ENCODE results near the gene GUCY1A2. TPM values are rescaled to one million over a fixed set of nuclear protein-coding genes. Genes with fewer than 3 reads are reported as not detected.

The GUCY1A2 gene
- total and polyA plus RNA-seq, 7 donors: 0.57 to 18.5 (median 9.4) TPM

DNA sequence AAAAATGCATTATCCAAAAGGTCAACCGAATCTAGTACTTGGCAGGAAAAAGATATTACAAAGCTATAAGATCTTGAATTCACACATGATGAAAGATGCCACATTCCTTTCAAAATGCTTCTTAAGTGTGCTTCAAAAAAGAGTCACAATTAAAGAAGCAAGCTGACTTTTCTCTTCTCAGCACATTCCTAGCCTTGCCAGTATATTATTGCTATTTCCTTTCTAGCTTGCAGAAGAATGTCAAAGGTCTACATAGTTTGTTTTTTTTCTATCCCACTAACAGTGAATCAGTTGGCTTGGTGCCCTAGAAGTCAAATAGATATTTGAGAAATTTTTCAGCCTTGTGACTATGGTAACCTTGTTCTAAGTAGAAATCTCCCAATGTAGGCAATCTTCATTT, 56.8 kb downstream of the GUCY1A2 start:
- no peak for ATAC-seq
- no peak for DNase-seq
- no peaks in the 10 kb centered on the region for H3K4me1 ChIP-seq
- TF ChIP-seq, protein P1, sequence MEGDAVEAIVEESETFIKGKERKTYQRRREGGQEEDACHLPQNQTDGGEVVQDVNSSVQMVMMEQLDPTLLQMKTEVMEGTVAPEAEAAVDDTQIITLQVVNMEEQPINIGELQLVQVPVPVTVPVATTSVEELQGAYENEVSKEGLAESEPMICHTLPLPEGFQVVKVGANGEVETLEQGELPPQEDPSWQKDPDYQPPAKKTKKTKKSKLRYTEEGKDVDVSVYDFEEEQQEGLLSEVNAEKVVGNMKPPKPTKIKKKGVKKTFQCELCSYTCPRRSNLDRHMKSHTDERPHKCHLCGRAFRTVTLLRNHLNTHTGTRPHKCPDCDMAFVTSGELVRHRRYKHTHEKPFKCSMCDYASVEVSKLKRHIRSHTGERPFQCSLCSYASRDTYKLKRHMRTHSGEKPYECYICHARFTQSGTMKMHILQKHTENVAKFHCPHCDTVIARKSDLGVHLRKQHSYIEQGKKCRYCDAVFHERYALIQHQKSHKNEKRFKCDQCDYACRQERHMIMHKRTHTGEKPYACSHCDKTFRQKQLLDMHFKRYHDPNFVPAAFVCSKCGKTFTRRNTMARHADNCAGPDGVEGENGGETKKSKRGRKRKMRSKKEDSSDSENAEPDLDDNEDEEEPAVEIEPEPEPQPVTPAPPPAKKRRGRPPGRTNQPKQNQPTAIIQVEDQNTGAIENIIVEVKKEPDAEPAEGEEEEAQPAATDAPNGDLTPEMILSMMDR (IDR thresholded peaks at IDR 0.05): no peak
- H3K36me3 ChIP-seq (ENCODE audit: insufficient read depth in 1 of 2, low read depth in 1 of 2): no peaks in the 10 kb centered on the region
- H3K4me3 ChIP-seq: no peak overlapping the region
- 17 to 26% (median 25%) methylated on average over 1 of the region's 1 CpG for WGBS, 3 donors
- intact Hi-C loops (cut with DNase I): no loop called here
- H3K9me3 ChIP-seq: no peaks in the 10 kb centered on the region
- H3K27me3 ChIP-seq (ENCODE audit: insufficient read depth in 3 of 3, low read length in 2 of 3): no peaks in the 10 kb centered on the region
- H3K27ac ChIP-seq: no peak overlapping the region

DNA sequence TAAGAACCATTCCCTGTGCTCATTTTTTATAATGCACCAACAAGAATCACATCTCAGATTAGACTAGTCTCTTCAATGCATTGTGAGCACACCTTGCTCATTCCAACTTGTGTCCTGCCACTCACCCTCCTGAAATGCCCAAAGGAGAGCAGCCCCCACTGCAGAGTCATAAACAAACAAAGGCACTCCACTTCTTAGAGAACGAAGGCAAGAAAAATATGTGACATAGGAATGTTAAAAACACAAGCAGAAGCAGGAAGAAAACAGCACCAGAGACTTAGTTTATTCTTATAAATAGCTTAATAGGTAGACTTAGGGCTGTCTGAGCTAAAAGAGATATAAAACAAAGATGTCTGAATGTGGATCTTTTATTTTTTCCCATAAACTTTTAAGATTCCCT, 57.2 kb downstream of the GUCY1A2 start:
- Histone ChIP-seq H3K9me3 (no peaks in the 10 kb centered on the region), H3K27me3 (ENCODE audit: insufficient read depth in 3 of 3, low read length in 2 of 3) (no peaks in the 10 kb centered on the region), H3K36me3 (ENCODE audit: insufficient read depth in 1 of 2, low read depth in 1 of 2) (no peaks in the 10 kb centered on the region), H3K4me1 (no peaks in the 10 kb centered on the region), H3K27ac (no peak overlapping the region), H3K4me3 (no peak overlapping the region)
- ATAC-seq (no peak), DNase-seq (no peak)
- 7 to 17% (median 8%) methylated on average over 1 of the region's 1 CpG for WGBS, 3 donors
- TF ChIP-seq, protein P1 (IDR thresholded peaks at IDR 0.05): no peak
- intact Hi-C loops (cut with DNase I): no loop called here

- DNase-seq: no peak
- H3K27me3 ChIP-seq (ENCODE audit: insufficient read depth in 3 of 3, low read length in 2 of 3): no peaks in the 10 kb centered on the region
- no peaks in the 10 kb centered on the region for H3K36me3 ChIP-seq (ENCODE audit: insufficient read depth in 1 of 2, low read depth in 1 of 2)
- intact Hi-C loops (cut with DNase I): no loop called here
- H3K27ac ChIP-seq: no peak overlapping the region
- no peak overlapping the region for H3K4me3 ChIP-seq
- WGBS, 3 donors: 63 to 72% (median 65%) methylated on average over 1 of the region's 1 CpG
- ATAC-seq: no peak
- TF ChIP-seq, protein P1 (IDR thresholded peaks at IDR 0.05): no peak
- H3K9me3 ChIP-seq: no peaks in the 10 kb centered on the region
- no peaks in the 10 kb centered on the region for H3K4me1 ChIP-seq
These were observed 58.5 kb downstream of the GUCY1A2 start for GRCh38 chr11:106959800-106960199.

- no peak overlapping the region for H3K27ac ChIP-seq
- ATAC-seq (no peak), DNase-seq (no peak)
- H3K4me1 ChIP-seq: no peaks in the 10 kb centered on the region
- no peaks in the 10 kb centered on the region for H3K27me3 ChIP-seq (ENCODE audit: insufficient read depth in 3 of 3, low read length in 2 of 3)
- TF ChIP-seq, protein P1 (IDR thresholded peaks at IDR 0.05): no peak
- WGBS, 3 donors: 73 to 76% (median 76%) methylated on average over 3 of the region's 3 CpGs
- no peaks in the 10 kb centered on the region for H3K9me3 ChIP-seq
- intact Hi-C loops (cut with DNase I): no loop called here
- no peaks in the 10 kb centered on the region for H3K36me3 ChIP-seq (ENCODE audit: insufficient read depth in 1 of 2, low read depth in 1 of 2)
- H3K4me3 ChIP-seq: no peak overlapping the region
These were observed 58.9 kb downstream of the GUCY1A2 start for GRCh38 chr11:106959386-106959785.

- no peak overlapping the region for H3K4me3 ChIP-seq
- intact Hi-C loops (cut with DNase I): no loop called here
- WGBS, 3 donors: 35 to 38% (median 37%) methylated on average over 7 of the region's 7 CpGs
- TF ChIP-seq, protein P1 (IDR thresholded peaks at IDR 0.05): no peak
- DNase-seq (no peak), ATAC-seq (no peak)
- H3K27ac ChIP-seq: no peak overlapping the region
- H3K9me3 ChIP-seq: no peaks in the 10 kb centered on the region
- no peaks in the 10 kb centered on the region for H3K36me3 ChIP-seq (ENCODE audit: insufficient read depth in 1 of 2, low read depth in 1 of 2)
- H3K27me3 ChIP-seq (ENCODE audit: insufficient read depth in 3 of 3, low read length in 2 of 3): no peaks in the 10 kb centered on the region
- no peaks in the 10 kb centered on the region for H3K4me1 ChIP-seq
These were observed 59.6 kb downstream of the GUCY1A2 start for GRCh38 chr11:106958517-106959248.

Measured in psoas muscle (tissue), 8 donors.